ENCODE data around the gene LEUTX. TPM values are rescaled to one million over a fixed set of nuclear protein-coding genes. Genes with fewer than 3 reads are reported as not detected.

LEUTX gene
- total RNA-seq, 1 experiment from 2014 or later, result not detected

DNA sequence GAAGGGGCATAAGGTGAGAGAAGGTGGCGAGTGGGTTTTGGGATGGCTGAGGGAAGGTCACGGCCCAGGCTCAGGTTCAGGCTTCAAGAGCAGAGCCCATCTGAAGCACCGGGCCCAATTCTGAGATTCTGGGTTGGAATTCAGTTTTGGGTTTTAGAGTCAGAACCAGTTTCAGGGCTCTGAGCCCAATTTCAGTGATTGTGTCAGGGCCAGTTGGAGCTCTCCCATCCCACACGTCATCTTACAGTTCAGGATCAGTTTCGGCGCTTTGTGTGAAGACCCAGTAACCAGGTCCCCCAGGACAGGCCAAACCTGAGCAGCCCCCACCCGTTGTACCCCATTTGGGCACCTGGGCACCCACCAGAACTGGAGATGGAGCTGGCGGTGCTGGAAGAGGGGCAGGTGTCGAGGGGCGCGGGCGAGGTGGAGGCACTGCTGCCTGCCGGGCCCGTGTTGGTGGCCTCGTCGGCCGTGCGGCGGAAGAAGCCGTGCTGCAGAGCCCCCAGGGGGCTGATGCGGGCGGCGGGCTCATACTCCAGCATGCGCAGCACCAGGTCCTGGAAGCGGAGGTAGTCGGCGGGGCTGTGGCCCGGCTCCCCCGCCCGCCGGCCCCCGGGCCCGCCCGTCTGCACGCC lies 47.8 kb downstream of the LEUTX start:
- CTCF ChIA-PET, result no interaction called here
- Histone ChIP-seq H3K27me3 (replicated peaks; ENCODE audit: insufficient read depth, low read depth, low read length, poor library complexity) (no peaks in the 10 kb centered on the region), H3K36me3 (ENCODE audit: insufficient read depth, low read length, poor library complexity, severe bottlenecking) (peaks cover 12% of the 10 kb centered on the region), H3K4me3 (ENCODE audit: low read depth, low read length, poor library complexity, severe bottlenecking) (no peak overlapping the region), H3K27ac (ENCODE audit: low read depth, low read length, poor library complexity, severe bottlenecking) (no peak overlapping the region), H3K4me1 (ENCODE audit: insufficient read depth, low read length, poor library complexity, severe bottlenecking) (no peaks in the 10 kb centered on the region), H3K9me3 (ENCODE audit: low read depth, low read length, poor library complexity, severe bottlenecking) (no peaks in the 10 kb centered on the region)
- TF ChIP-seq EZH2 (IDR thresholded peaks at IDR 0.05; ENCODE audit: borderline replicate concordance, low read depth, low read length, poor library complexity, severe bottlenecking) (no peak), CTCF (conservative IDR thresholded peaks at IDR 0.05; ENCODE audit: low read depth, low read length) (no peak)
- intact Hi-C loops (cut with micrococcal nuclease; ENCODE audit: unreplicated experiment), result no loop called here
- POLR2A ChIA-PET (ENCODE audit: low non-redundant PET), result no interaction called here
- no peak for DNase-seq (ENCODE audit: low spot score)
- no TSS peak for BruUV-seq (replicated peaks)

- CTCF ChIA-PET, result no interaction called here
- no peaks in the 10 kb centered on the region for H3K9me3 ChIP-seq (ENCODE audit: low read depth, low read length, poor library complexity, severe bottlenecking)
- no peaks in the 10 kb centered on the region for H3K27me3 ChIP-seq (replicated peaks; ENCODE audit: insufficient read depth, low read depth, low read length, poor library complexity)
- H3K27ac ChIP-seq (ENCODE audit: low read depth, low read length, poor library complexity, severe bottlenecking), result no peak overlapping the region
- intact Hi-C loops (cut with micrococcal nuclease; ENCODE audit: unreplicated experiment), result no loop called here
- TF ChIP-seq CTCF (conservative IDR thresholded peaks at IDR 0.05; ENCODE audit: low read depth, low read length) (no peak), EZH2 (IDR thresholded peaks at IDR 0.05; ENCODE audit: borderline replicate concordance, low read depth, low read length, poor library complexity, severe bottlenecking) (no peak)
- H3K4me1 ChIP-seq (ENCODE audit: insufficient read depth, low read length, poor library complexity, severe bottlenecking), result no peaks in the 10 kb centered on the region
- POLR2A ChIA-PET (ENCODE audit: low non-redundant PET), result no interaction called here
- no TSS peak for BruUV-seq (replicated peaks)
- H3K36me3 ChIP-seq (ENCODE audit: insufficient read depth, low read length, poor library complexity, severe bottlenecking), result peaks cover 12% of the 10 kb centered on the region
- no peak for DNase-seq (ENCODE audit: low spot score)
- H3K4me3 ChIP-seq (ENCODE audit: low read depth, low read length, poor library complexity, severe bottlenecking), result no peak overlapping the region
Measured at GRCh38 chr19:39827216-39827615, 48.6 kb downstream of the LEUTX start.

GRCh38 chr19:39828015-39828653 lies 49.5 kb downstream of the LEUTX start:
- Histone ChIP-seq H3K27ac (ENCODE audit: low read depth, low read length, poor library complexity, severe bottlenecking) (no peak overlapping the region), H3K4me3 (ENCODE audit: low read depth, low read length, poor library complexity, severe bottlenecking) (no peak overlapping the region), H3K27me3 (replicated peaks; ENCODE audit: insufficient read depth, low read depth, low read length, poor library complexity) (no peaks in the 10 kb centered on the region), H3K36me3 (ENCODE audit: insufficient read depth, low read length, poor library complexity, severe bottlenecking) (peaks cover 12% of the 10 kb centered on the region), H3K4me1 (ENCODE audit: insufficient read depth, low read length, poor library complexity, severe bottlenecking) (peaks cover 5% of the 10 kb centered on the region), H3K9me3 (ENCODE audit: low read depth, low read length, poor library complexity, severe bottlenecking) (no peaks in the 10 kb centered on the region)
- ChIA-PET CTCF (no interaction called here), POLR2A (ENCODE audit: low non-redundant PET) (no interaction called here)
- BruUV-seq (replicated peaks), result no TSS peak
- intact Hi-C loops (cut with micrococcal nuclease; ENCODE audit: unreplicated experiment), result no loop called here
- TF ChIP-seq CTCF (conservative IDR thresholded peaks at IDR 0.05; ENCODE audit: low read depth, low read length) (no peak), EZH2 (IDR thresholded peaks at IDR 0.05; ENCODE audit: borderline replicate concordance, low read depth, low read length, poor library complexity, severe bottlenecking) (no peak)
- DNase-seq (ENCODE audit: low spot score), result no peak

Data from A673 (cell line).